Measurements from ENCODE around the gene CFAP43. TPM values are rescaled to one million over a fixed set of nuclear protein-coding genes. Genes with fewer than 3 reads are reported as not detected.

The CFAP43 gene
- total RNA-seq, 1 donor from 2014 or later, result not detected

- TF ChIP-seq, protein P1, sequence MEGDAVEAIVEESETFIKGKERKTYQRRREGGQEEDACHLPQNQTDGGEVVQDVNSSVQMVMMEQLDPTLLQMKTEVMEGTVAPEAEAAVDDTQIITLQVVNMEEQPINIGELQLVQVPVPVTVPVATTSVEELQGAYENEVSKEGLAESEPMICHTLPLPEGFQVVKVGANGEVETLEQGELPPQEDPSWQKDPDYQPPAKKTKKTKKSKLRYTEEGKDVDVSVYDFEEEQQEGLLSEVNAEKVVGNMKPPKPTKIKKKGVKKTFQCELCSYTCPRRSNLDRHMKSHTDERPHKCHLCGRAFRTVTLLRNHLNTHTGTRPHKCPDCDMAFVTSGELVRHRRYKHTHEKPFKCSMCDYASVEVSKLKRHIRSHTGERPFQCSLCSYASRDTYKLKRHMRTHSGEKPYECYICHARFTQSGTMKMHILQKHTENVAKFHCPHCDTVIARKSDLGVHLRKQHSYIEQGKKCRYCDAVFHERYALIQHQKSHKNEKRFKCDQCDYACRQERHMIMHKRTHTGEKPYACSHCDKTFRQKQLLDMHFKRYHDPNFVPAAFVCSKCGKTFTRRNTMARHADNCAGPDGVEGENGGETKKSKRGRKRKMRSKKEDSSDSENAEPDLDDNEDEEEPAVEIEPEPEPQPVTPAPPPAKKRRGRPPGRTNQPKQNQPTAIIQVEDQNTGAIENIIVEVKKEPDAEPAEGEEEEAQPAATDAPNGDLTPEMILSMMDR (IDR thresholded peaks at IDR 0.05), result no peak
- POLR2A ChIA-PET, result interaction anchor here (0.6 kb wide), 1 partner anchor 402 kb away, joined by 3 read pairs; no protein-coding TSS in a partner anchor
- peaks cover 4% of the 10 kb centered on the region for H3K9me3 Mint-ChIP-seq
- no peaks in the 10 kb centered on the region for H3K36me3 Mint-ChIP-seq (ENCODE audit: low read depth)
- DNase-seq, result no peak
- no peak overlapping the region for H3K27ac Mint-ChIP-seq
- ATAC-seq (ENCODE audit: low read depth), result no peak
- H3K27me3 Mint-ChIP-seq, result peaks cover 3% of the 10 kb centered on the region
- no peak overlapping the region for H3K4me3 Mint-ChIP-seq
- CTCF ChIA-PET, result no interaction called here
- intact Hi-C loops (cut with micrococcal nuclease), result no loop called here
- no peaks in the 10 kb centered on the region for H3K4me1 Mint-ChIP-seq
These were observed 32.6 kb downstream of the CFAP43 start for GRCh38 chr10:104199567-104199966.

GRCh38 chr10:104197364-104197763 is 34.8 kb downstream of the CFAP43 start:
- Mint-ChIP-seq H3K27ac (no peak overlapping the region), H3K27me3 (peaks cover 9% of the 10 kb centered on the region), H3K4me3 (no peak overlapping the region), H3K9me3 (peaks cover 4% of the 10 kb centered on the region), H3K4me1 (no peaks in the 10 kb centered on the region), H3K36me3 (ENCODE audit: low read depth) (no peaks in the 10 kb centered on the region)
- intact Hi-C loops (cut with micrococcal nuclease), result no loop called here
- ChIA-PET CTCF (no interaction called here), POLR2A (no interaction called here)
- TF ChIP-seq, protein P1 (IDR thresholded peaks at IDR 0.05), result no peak
- ATAC-seq (ENCODE audit: low read depth) (no peak), DNase-seq (no peak)

DNA sequence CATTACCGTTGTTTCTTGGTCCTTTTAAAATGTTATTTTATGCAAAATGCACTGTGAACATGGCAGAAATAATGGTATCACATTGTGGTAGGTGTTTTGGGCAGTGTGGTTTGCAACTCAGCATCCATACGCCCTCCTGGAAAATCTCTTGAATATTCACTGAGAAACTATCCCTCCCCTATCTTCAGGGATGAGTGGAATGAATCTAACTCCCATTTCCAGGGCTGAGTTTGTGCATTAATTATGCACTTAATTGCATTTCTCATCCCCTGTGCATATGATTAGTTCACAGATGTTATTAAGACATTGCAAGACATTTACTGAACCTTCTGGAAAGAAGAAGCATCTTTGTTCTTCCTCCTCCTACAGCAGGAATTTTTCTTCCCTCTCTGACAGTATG is 36.5 kb downstream of the CFAP43 start:
- Mint-ChIP-seq H3K27ac (no peak overlapping the region), H3K4me1 (no peaks in the 10 kb centered on the region), H3K4me3 (no peak overlapping the region), H3K27me3 (peaks cover 8% of the 10 kb centered on the region), H3K36me3 (ENCODE audit: low read depth) (no peaks in the 10 kb centered on the region), H3K9me3 (no peaks in the 10 kb centered on the region)
- ATAC-seq (ENCODE audit: low read depth), result no peak
- ChIA-PET POLR2A (no interaction called here), CTCF (no interaction called here)
- intact Hi-C loops (cut with micrococcal nuclease), result no loop called here
- TF ChIP-seq, protein P1 (IDR thresholded peaks at IDR 0.05), result no peak
- DNase-seq, result no peak

GRCh38 chr10:104193787-104194186 is 38.4 kb downstream of the CFAP43 start:
- DNase-seq (no peak), ATAC-seq (ENCODE audit: low read depth) (no peak)
- TF ChIP-seq, protein P1 (IDR thresholded peaks at IDR 0.05), result no peak
- ChIA-PET POLR2A (no interaction called here), CTCF (no interaction called here)
- Mint-ChIP-seq H3K9me3 (no peaks in the 10 kb centered on the region), H3K27me3 (peaks cover 14% of the 10 kb centered on the region), H3K36me3 (ENCODE audit: low read depth) (no peaks in the 10 kb centered on the region), H3K27ac (no peak overlapping the region), H3K4me3 (no peak overlapping the region), H3K4me1 (no peaks in the 10 kb centered on the region)
- intact Hi-C loops (cut with micrococcal nuclease), result no loop called here

GRCh38 chr10:104190695-104191094 is 41.5 kb downstream of the CFAP43 start:
- no peak overlapping the region for H3K27ac Mint-ChIP-seq
- H3K9me3 Mint-ChIP-seq, result no peaks in the 10 kb centered on the region
- ChIA-PET POLR2A (interaction anchor here (0.7 kb wide), 1 partner anchor 541 kb away, joined by 8 read pairs; no protein-coding TSS in a partner anchor), CTCF (no interaction called here)
- no peaks in the 10 kb centered on the region for H3K36me3 Mint-ChIP-seq (ENCODE audit: low read depth)
- H3K4me1 Mint-ChIP-seq, result no peaks in the 10 kb centered on the region
- no peak overlapping the region for H3K4me3 Mint-ChIP-seq
- no peak for ATAC-seq (ENCODE audit: low read depth)
- DNase-seq, result no peak
- peaks cover 20% of the 10 kb centered on the region for H3K27me3 Mint-ChIP-seq
- intact Hi-C loops (cut with micrococcal nuclease), result no loop called here
- TF ChIP-seq, protein P1 (IDR thresholded peaks at IDR 0.05), result no peak
